OCI-LY7 (cell line): ENCODE measurements around the gene RBM26. TPM values are rescaled to one million over a fixed set of nuclear protein-coding genes. Genes with fewer than 3 reads are reported as not detected.

Source experiments
- BruUV-seq: library from RNA; stranded (reverse); fragments of 400-500 nt; replicated peaks from 2 replicates; lab custom pipeline; 2021; lab: Mats Ljungman, UMichigan
- CTCF ChIA-PET: fragments of 300-600 bp; sonication (Branson Sonifier 250); formaldehyde crosslinking; loops from one replicate; lab custom pipeline; 2022; ENCODE audit warnings: antibody characterized with exemption; ENCODE audit not compliant: unreplicated experiment; lab: Charles Lee
- POLR2A ChIA-PET: fragments of 300-600 bp; sonication (Branson Sonifier 250); formaldehyde crosslinking; loops from one replicate; lab custom pipeline; 2022; ENCODE audit warnings: antibody characterized with exemption; lab: Charles Lee
- DNase-seq: peaks from one replicate; pipeline ENCODE4 v3.0.0-alpha.2; 2015; ENCODE audit warnings: low spot score
- H2AFZ ChIP-seq: fragments of 200-600 bp; sonication (generic), shearing (Covaris generic); 2 replicates; pipeline ENCODE4 v1.6.1; 2014; ENCODE audit warnings: mild to moderate bottlenecking, antibody characterized with exemption, low read length, moderate library complexity
- H3K27ac ChIP-seq: fragments of 200-600 bp; sonication (generic); 2 replicates; pipeline ENCODE4 v1.5.1; 2014; ENCODE audit warnings: mixed run types, low read depth, mild to moderate bottlenecking, moderate library complexity, low read length, inconsistent platforms; ENCODE audit not compliant: poor library complexity, severe bottlenecking
- H3K36me3 ChIP-seq: fragments of 200-600 bp; sonication (generic); 2 replicates; pipeline ENCODE4 v1.6.1; 2014; ENCODE audit warnings: mild to moderate bottlenecking, antibody characterized with exemption, low read length, moderate library complexity, mixed read lengths; ENCODE audit not compliant: insufficient read depth
- H3K4me1 ChIP-seq: fragments of 200-600 bp; sonication (generic); 2 replicates; pipeline ENCODE4 v1.5.1; 2014; ENCODE audit warnings: mild to moderate bottlenecking, low read length; ENCODE audit not compliant: insufficient read depth, poor library complexity, severe bottlenecking
- H3K4me2 ChIP-seq: fragments of 200-600 bp; sonication (generic); 2 replicates; pipeline ENCODE4 v1.6.1; 2014; ENCODE audit warnings: mild to moderate bottlenecking, low read length
- H3K4me3 ChIP-seq: fragments of 200-600 bp; sonication (generic); 2 replicates; pipeline ENCODE4 v1.5.1; 2014; ENCODE audit warnings: mild to moderate bottlenecking, low read depth, low read length; ENCODE audit not compliant: poor library complexity, severe bottlenecking
- H3K79me2 ChIP-seq: fragments of 200-600 bp; sonication (generic); 2 replicates; pipeline ENCODE4 v1.6.1; 2016; ENCODE audit warnings: low read depth, mild to moderate bottlenecking, low read length, moderate library complexity, mixed read lengths; ENCODE audit not compliant: insufficient read depth
- H3K9me2 ChIP-seq: fragments of 200-600 bp; sonication (generic); 2 replicates; pipeline ENCODE4 v1.6.1; 2016; ENCODE audit warnings: mild to moderate bottlenecking, low read length, mixed read lengths; ENCODE audit not compliant: insufficient read depth
- H3K9me3 ChIP-seq: fragments of 200-600 bp; sonication (generic); 2 replicates; pipeline ENCODE4 v1.6.1; 2014; ENCODE audit warnings: mild to moderate bottlenecking, mixed run types, low read length, mixed read lengths
- H4K20me1 ChIP-seq: fragments of 200-600 bp; sonication (generic); 2 replicates; pipeline ENCODE4 v1.6.1; 2014; ENCODE audit warnings: mild to moderate bottlenecking, antibody characterized with exemption, low read length, moderate library complexity, mixed read lengths; ENCODE audit not compliant: insufficient read depth
- EZH2phosphoT487 ChIP-seq: fragments of 200-600 bp; sonication (generic); IDR thresholded peaks from 2 replicates; pipeline ENCODE4 v1.6.1; 2018; ENCODE audit warnings: low read depth, borderline replicate concordance, mild to moderate bottlenecking, mixed run types, antibody characterized with exemption, low read length, moderate library complexity, mixed read lengths
- intact Hi-C: fragments of 100-400 bp; cut with micrococcal nuclease; formaldehyde crosslinking; loops from one replicate; pipeline ENCODE4 v1.10.0; 2022; ENCODE audit not compliant: unreplicated experiment
- total RNA-seq, 2 experiments: library from RNA; depleted of rRNA in 1 of 2; stranded (reverse); fragments of >200 nt in 1 of 2; shearing (Covaris generic) in 1 of 2; gene quantifications; 2 replicates each; pipeline ENCODE4 v1.2.3, GENCODE V29; 2014 to 2022
- TF ChIP-seq, protein P1 (sequence below): fragments of 200-600 bp; sonication (generic); conservative IDR thresholded peaks from 2 replicates; pipeline ENCODE4 v1.5.1; 2014; ENCODE audit warnings: mild to moderate bottlenecking, antibody characterized with exemption, low read length, moderate library complexity, mixed read lengths

The RBM26 gene
- total RNA-seq, 2 experiments from 2014 or later: 44.1 to 85.2 TPM

DNA sequence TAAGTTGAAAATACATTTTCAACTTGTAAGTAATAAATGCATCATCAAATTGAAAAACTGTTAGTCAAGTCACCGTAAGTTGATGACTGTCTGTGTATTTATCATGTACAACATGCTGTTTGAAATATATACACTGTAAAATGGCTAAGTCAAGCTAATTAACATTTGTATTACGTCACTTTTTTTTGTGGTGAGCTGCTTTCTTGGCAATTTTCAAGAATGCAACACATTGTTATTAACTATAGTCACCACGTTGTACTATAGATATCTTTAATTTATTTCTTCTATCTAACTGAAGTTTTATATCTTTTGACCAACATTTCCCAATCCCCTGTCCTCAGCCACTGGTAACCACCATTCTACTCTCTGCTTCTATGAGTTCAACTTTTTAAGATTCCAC, 57.0 kb downstream of the RBM26 start:
- H3K9me3 ChIP-seq: no peaks in the 10 kb centered on the region
- H3K27ac ChIP-seq: no peak overlapping the region
- DNase-seq: no peak
- TF ChIP-seq, protein P1, sequence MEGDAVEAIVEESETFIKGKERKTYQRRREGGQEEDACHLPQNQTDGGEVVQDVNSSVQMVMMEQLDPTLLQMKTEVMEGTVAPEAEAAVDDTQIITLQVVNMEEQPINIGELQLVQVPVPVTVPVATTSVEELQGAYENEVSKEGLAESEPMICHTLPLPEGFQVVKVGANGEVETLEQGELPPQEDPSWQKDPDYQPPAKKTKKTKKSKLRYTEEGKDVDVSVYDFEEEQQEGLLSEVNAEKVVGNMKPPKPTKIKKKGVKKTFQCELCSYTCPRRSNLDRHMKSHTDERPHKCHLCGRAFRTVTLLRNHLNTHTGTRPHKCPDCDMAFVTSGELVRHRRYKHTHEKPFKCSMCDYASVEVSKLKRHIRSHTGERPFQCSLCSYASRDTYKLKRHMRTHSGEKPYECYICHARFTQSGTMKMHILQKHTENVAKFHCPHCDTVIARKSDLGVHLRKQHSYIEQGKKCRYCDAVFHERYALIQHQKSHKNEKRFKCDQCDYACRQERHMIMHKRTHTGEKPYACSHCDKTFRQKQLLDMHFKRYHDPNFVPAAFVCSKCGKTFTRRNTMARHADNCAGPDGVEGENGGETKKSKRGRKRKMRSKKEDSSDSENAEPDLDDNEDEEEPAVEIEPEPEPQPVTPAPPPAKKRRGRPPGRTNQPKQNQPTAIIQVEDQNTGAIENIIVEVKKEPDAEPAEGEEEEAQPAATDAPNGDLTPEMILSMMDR: no peak
- TF ChIP-seq EZH2phosphoT487: no peak
- H3K4me1 ChIP-seq: no peaks in the 10 kb centered on the region
- H2AFZ ChIP-seq: no peak overlapping the region
- POLR2A ChIA-PET: interaction anchor here (0.6 to 1.9 kb wide), 9 partner anchors 10 to 1147 kb away, joined by 3 to 5 read pairs (median 3); no protein-coding TSS in a partner anchor
- H3K9me2 ChIP-seq: no peaks in the 10 kb centered on the region
- BruUV-seq: no TSS peak
- H3K4me2 ChIP-seq: no peak overlapping the region
- intact Hi-C loops: no loop called here
- CTCF ChIA-PET: interaction anchor here (0.6 kb wide), 1 partner anchor 608 kb away, joined by 3 read pairs; no protein-coding TSS in a partner anchor
- H3K4me3 ChIP-seq: no peak overlapping the region
- peaks cover 99% of the 10 kb centered on the region for H3K36me3 ChIP-seq
- no peaks in the 10 kb centered on the region; the same call in 1 of the 2 replicates for H4K20me1 ChIP-seq
- H3K79me2 ChIP-seq: peaks cover 12% of the 10 kb centered on the region; the same call in 1 of the 2 replicates

GRCh38 chr13:79346300-79346914, 59.6 kb downstream of the RBM26 start:
- H2AFZ ChIP-seq: no peak overlapping the region
- H3K79me2 ChIP-seq: no peaks in the 10 kb centered on the region; the same call in 1 of the 2 replicates
- no peak overlapping the region for H3K27ac ChIP-seq
- intact Hi-C loops: no loop called here
- H3K9me3 ChIP-seq: no peaks in the 10 kb centered on the region
- peaks cover 5% of the 10 kb centered on the region for H4K20me1 ChIP-seq
- no TSS peak for BruUV-seq
- H3K4me3 ChIP-seq: no peak overlapping the region
- POLR2A ChIA-PET: no interaction called here
- DNase-seq: no peak
- H3K4me2 ChIP-seq: no peak overlapping the region
- TF ChIP-seq EZH2phosphoT487: no peak
- TF ChIP-seq, protein P1: no peak
- no peaks in the 10 kb centered on the region for H3K9me2 ChIP-seq
- no peaks in the 10 kb centered on the region for H3K4me1 ChIP-seq
- CTCF ChIA-PET: no interaction called here
- peaks cover 98% of the 10 kb centered on the region for H3K36me3 ChIP-seq

DNA sequence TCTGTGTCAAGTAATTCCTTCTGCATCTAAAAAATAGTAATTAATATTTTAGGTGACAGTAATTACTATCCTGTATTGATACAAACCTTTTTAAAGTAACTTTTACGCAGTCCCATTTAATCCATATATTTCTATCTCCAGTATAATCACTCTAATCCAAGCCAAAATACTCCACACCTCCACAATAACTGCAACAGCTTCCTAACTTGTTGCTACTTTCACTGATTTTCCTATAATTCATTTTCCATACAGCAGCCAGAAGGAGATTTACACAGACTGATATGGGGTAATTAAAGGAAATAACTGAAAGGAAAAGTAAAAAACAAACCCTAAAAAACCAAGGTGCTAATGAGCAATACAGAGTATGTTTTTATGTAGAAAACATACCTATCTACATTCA, 64.9 kb downstream of the RBM26 start:
- no peak overlapping the region for H3K4me3 ChIP-seq
- H3K9me3 ChIP-seq: no peaks in the 10 kb centered on the region
- BruUV-seq: no TSS peak
- H3K4me1 ChIP-seq: no peaks in the 10 kb centered on the region
- peaks cover 100% of the 10 kb centered on the region for H3K36me3 ChIP-seq
- ChIA-PET CTCF (no interaction called here), POLR2A (no interaction called here)
- peaks cover 13% of the 10 kb centered on the region for H4K20me1 ChIP-seq
- no peak for DNase-seq
- no peak overlapping the region for H3K27ac ChIP-seq
- no peak overlapping the region for H3K4me2 ChIP-seq
- no peaks in the 10 kb centered on the region for H3K9me2 ChIP-seq
- TF ChIP-seq, protein P1: no peak
- no peak for TF ChIP-seq EZH2phosphoT487
- intact Hi-C loops: loop anchor here (5.0 kb wide), 1 partner anchor 36 kb away; no protein-coding TSS in a partner anchor
- H2AFZ ChIP-seq: no peak overlapping the region
- no peaks in the 10 kb centered on the region for H3K79me2 ChIP-seq
